Thyroid gland (tissue), 4 donors: ENCODE results near the gene ZNF117. TPM values are rescaled to one million over a fixed set of nuclear protein-coding genes. Genes with fewer than 3 reads are reported as not detected.
"Not testable (repeated sequence)": the region's sequence is repeated elsewhere in the genome, so short reads cannot be mapped to it uniquely, and the experiment has no call there.

ENCODE experiments used
- DNase-seq, 2 donors: peaks; one replicate each; pipeline ENCODE4 v3.0.0-alpha.2; 2019
- H3K27ac ChIP-seq, 3 donors: fragments of 200-600 bp; sonication (generic); 1 replicate in 2 of 3; 2 replicates in 1 of 3; pipeline ENCODE4 v1.5.1; 2016 to 2019; ENCODE audit warnings: mild to moderate bottlenecking in 1 of 3, moderate library complexity in 1 of 3
- H3K27me3 ChIP-seq: fragments of 200-600 bp; sonication (generic); one replicate; pipeline ENCODE4 v1.5.1; 2019
- H3K36me3 ChIP-seq, 2 donors: fragments of 200-600 bp; sonication (generic); one replicate each; pipeline ENCODE4 v1.5.1; 2016 to 2019
- H3K4me1 ChIP-seq, 2 donors: fragments of 200-600 bp; sonication (generic); one replicate each; pipeline ENCODE4 v1.5.1; 2017 to 2019
- H3K4me3 ChIP-seq, 3 donors: fragments of 200-600 bp; sonication (generic); replicated peaks in 1 of 3; 1 replicate in 2 of 3; 2 replicates in 1 of 3; pipeline ENCODE4 v1.5.1; 2016; ENCODE audit warnings: mild to moderate bottlenecking in 1 of 3
- H3K9me3 ChIP-seq: fragments of 200-600 bp; sonication (generic); one replicate; pipeline ENCODE4 v1.5.1; 2017
- POLR2A ChIP-seq, 2 donors: fragments of 450-650 bp; IDR thresholded peaks; one replicate each; pipeline ENCODE4 v1.6.1; 2017; ENCODE audit warnings: antibody characterized with exemption in 2 of 2, mild to moderate bottlenecking in 2 of 2, moderate library complexity in 1 of 2
- WGBS, 2 donors: methylation state at CpG; one replicate each; pipeline ENCODE4 v1.1.5; 2017; 5-methylcytosine and 5-hydroxymethylcytosine counted together
- intact Hi-C: fragments of 100-400 bp; cut with DNase I; formaldehyde crosslinking; loops from one replicate; pipeline ENCODE4 v1.15.1; 2023
- total RNA-seq, 4 donors: library from RNA; depleted of rRNA; stranded (reverse); fragments of >200 nt; gene quantifications; one replicate each; pipeline ENCODE4 v1.2.3, GENCODE V29; 2016
- TF ChIP-seq, protein P1 (sequence below), 6 experiments: fragments of 200-600 bp in 3 of 6; fragments of 450-650 bp in 3 of 6; sonication (generic) in 3 of 6; IDR thresholded peaks; one replicate each; pipeline ENCODE4 v1.5.1; 2016 to 2019; ENCODE audit warnings: antibody characterized with exemption in 6 of 6, mild to moderate bottlenecking in 2 of 6, inconsistent platforms in 1 of 6, moderate library complexity in 1 of 6

The ZNF117 gene
- 10 to 100 TPM; 10.5 to 20.3 (median 12.6) TPM for total RNA-seq

DNA sequence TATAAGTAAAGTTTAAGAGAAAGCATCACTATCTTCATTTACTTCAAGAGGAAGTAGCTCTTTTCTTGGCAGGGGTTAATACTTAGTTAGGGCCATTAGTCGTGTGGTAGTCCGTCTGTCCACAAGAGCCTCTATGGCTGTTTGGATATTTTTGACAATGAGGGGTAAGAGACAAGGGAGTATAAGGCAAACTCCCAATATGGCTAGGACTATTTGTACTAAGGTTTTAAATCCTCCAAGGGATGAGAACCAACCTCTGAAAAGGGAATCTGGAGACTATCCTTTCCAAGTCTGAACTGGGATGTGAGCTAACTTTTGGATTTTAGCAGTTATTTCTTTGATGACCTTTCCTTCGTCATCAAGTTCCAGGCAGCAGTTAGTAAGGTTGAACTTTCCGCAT is at the start of gene ZNF117:
TSS of gene ZNF117 (minus strand) at position 101 of the 400 bp plus-strand sequence.
- intact Hi-C loops = no loop called here
- TF ChIP-seq, protein P1, sequence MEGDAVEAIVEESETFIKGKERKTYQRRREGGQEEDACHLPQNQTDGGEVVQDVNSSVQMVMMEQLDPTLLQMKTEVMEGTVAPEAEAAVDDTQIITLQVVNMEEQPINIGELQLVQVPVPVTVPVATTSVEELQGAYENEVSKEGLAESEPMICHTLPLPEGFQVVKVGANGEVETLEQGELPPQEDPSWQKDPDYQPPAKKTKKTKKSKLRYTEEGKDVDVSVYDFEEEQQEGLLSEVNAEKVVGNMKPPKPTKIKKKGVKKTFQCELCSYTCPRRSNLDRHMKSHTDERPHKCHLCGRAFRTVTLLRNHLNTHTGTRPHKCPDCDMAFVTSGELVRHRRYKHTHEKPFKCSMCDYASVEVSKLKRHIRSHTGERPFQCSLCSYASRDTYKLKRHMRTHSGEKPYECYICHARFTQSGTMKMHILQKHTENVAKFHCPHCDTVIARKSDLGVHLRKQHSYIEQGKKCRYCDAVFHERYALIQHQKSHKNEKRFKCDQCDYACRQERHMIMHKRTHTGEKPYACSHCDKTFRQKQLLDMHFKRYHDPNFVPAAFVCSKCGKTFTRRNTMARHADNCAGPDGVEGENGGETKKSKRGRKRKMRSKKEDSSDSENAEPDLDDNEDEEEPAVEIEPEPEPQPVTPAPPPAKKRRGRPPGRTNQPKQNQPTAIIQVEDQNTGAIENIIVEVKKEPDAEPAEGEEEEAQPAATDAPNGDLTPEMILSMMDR (IDR thresholded peaks at IDR 0.05) = no peak
- TF ChIP-seq POLR2A (IDR thresholded peaks at IDR 0.05) = no peak
- DNase-seq = no peak
- no peaks in the 10 kb centered on the region for H3K9me3 ChIP-seq
- H3K4me3 ChIP-seq = no peak within 1 kb of the TSS
- H3K4me1 ChIP-seq = no peaks in the 10 kb centered on the region
- no peak within 1 kb of the TSS for H3K27ac ChIP-seq
- no peaks in the 10 kb centered on the region for H3K36me3 ChIP-seq
- WGBS, 2 donors = 81 to 86% methylated on average over 4 of the region's 4 CpGs
- no peaks in the 10 kb centered on the region for H3K27me3 ChIP-seq

DNA sequence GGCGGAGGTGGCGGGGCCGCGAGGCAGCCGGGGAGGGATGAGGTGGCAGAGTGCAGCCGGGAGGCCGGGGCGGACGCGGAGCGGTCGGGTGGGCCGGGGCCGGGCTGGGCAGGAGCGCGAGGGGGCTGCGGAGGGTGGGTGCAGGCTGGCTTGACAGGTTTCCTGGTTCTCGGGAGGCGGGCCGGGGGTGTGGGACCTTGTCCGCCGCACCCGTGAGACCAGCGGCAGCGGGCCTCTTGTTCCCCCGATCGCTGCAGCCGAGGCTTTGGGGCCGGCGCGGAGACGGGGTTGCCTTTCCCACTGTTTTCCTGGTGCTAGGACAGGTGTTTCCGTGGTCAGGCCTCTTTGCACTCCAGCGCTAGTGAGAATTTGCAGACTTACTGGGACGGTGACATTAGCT is 47.9 kb upstream of the ZNF117 start:
- 0 to 4% methylated on average over 2 to 7 of the region's 35 CpGs for WGBS, 2 donors
- H3K36me3 ChIP-seq, H3K9me3 ChIP-seq, H3K27me3 ChIP-seq, intact Hi-C loops: not testable (repeated sequence)
- DNase-seq = peak; percentile 35 to 40
- Histone ChIP-seq H3K27ac (peak overlapping the region in 2 of 3 donors; percentile 61 to 82), H3K4me3 (peak overlapping the region in 2 of 3 donors; percentile 17 to 78), H3K4me1 (peaks cover 5 to 13% of the 10 kb centered on the region in 2 donors)

DNA sequence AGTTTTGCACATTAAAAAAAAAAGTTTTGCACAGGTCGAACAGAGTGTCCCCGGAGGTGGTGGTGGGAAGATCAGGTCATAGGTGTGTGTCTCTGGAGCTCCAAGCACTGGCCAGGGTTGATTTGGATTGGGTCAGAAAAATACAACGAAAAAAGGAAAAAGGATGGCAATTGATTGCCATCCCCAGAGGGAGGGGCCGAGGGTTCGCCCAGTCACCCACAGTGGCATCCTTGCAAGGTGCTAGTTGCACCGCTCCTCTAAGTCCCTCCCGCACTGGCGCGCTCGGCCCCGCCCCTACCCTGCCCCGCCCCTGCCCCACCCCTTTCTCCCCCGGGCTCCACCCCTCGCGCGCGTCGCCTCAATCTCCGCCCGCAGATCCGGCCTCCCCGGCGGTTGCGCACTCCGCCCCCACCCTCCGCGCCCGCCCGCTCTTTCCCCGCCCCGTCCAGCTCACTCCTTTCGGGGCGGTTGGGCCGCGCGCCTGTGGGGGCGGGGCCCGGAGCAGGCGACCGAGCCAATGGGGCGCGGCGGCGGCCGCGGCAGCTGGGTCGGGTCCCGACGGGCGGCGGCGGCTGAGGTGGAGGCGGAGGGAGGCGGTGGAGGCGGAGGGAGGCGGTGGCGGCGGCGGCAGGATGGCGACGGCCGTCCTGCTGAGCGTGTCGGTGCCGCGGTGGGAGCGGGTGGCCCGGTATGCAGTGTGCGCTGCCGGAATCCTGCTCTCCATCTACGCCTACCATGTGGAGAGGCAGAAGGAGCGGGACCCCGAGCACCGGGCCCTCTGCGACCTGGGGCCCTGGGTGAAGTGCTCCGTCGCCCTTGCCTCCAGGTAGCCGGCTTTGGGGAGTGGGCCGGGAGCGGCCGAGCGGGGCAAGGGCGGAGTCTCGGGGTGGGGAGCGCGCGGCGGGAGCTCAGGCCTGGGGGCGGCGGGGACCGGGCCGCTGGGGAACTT is 47.2 kb upstream of the ZNF117 start:
- Histone ChIP-seq H3K4me1 (peaks cover 5 to 13% of the 10 kb centered on the region in 2 donors), H3K36me3 (no peaks in the 10 kb centered on the region), H3K27ac (peak overlapping the region in 2 of 3 donors; percentile 61 to 82), H3K27me3 (no peaks in the 10 kb centered on the region), H3K4me3 (peak overlapping the region; percentile 23 to 78 (median 53)), H3K9me3 (no peaks in the 10 kb centered on the region)
- TF ChIP-seq POLR2A (IDR thresholded peaks at IDR 0.05) = peak in 1 of 2 donors; percentile 54
- TF ChIP-seq, protein P1 (IDR thresholded peaks at IDR 0.05) = no peak
- DNase-seq = peak; percentile 91 to 92
- 8 to 12% methylated on average over 9 to 14 of the region's 92 CpGs for WGBS, 2 donors
- intact Hi-C loops = no loop called here

DNA sequence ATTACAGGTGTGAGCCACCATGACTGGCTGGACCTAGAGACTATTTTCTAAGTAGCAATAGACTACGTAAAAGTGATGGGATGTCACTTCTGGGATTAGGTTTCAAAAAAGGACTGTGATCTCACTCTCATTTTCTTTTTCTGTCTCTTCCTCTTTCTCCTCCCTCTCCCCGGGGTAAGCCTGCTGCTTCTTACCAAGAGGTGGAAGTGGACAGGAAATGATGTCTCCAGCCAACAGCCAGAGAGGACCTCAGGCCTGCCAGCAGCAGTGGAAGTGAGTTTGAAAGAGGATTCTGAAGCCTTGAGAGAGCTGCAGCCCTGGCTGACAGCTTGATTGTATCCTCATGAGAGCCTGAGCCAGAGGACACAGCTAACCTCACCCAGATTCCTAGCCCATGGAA is 45.7 kb upstream of the ZNF117 start:
- DNase-seq, H3K36me3 ChIP-seq, intact Hi-C loops, H3K9me3 ChIP-seq, H3K27me3 ChIP-seq, H3K4me3 ChIP-seq, H3K27ac ChIP-seq: not testable (repeated sequence)
- H3K4me1 ChIP-seq = peaks cover 5 to 13% of the 10 kb centered on the region in 2 donors
- WGBS, 2 donors = 33 to 68% methylated on average over 2 of the region's 2 CpGs

DNA sequence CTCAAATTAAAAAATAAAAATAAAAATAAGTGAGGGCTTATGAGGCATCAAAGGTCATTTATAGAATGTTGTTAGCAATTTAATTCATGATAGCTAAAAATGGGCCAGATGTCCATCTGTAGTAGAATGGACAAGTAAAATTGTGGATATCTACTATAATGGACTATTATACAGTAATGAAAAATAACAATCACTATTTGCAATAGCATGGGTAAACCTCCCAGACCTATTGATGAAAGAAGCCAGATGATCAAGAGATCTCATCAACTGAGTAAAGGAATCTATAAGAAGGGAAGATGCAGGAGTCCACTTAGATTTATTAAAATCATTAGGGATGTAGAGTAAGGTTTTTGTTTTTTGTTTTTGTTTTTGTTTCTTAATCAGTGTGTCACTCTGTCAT is 44.6 kb upstream of the ZNF117 start:
- H3K9me3 ChIP-seq, H3K36me3 ChIP-seq, H3K4me3 ChIP-seq, H3K27ac ChIP-seq, DNase-seq, intact Hi-C loops, H3K27me3 ChIP-seq: not testable (repeated sequence)
- peaks cover 4 to 11% of the 10 kb centered on the region in 2 donors for H3K4me1 ChIP-seq

DNA sequence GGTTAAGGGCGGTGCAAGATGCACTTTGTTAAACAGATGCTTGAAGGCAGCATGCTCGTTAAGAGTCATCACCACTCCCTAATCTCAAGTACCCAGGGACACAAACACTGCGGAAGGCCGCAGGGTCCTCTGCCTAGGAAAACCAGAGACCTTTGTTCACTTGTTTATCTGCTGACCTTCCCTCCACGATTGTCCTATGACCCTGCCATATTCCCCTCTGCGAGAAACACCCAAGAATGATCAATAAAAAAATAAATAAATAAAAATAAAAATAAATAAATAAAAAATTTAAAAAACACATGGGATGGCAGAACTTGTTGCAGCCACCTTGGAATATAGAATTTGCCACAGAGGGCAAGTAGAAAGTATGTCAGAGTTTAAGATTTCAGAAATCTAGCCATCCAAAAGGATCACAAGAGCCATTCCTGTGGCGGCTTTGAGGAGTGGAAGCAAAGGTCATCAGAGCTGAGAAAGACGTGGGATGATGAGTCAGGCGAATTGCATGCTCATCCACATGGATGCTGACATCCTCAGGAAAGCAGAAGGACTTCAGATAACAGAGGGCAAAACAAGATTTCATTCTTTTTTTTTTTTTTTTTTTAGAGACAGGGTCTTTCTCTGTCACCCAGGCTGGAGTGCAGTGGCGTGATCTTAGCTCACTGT is 43.4 kb upstream of the ZNF117 start:
- H3K27me3 ChIP-seq, H3K4me3 ChIP-seq, DNase-seq, H3K4me1 ChIP-seq, intact Hi-C loops, H3K9me3 ChIP-seq, H3K36me3 ChIP-seq, H3K27ac ChIP-seq: not testable (repeated sequence)
- 74 to 76% methylated on average over 10 of the region's 10 CpGs for WGBS, 2 donors

DNA sequence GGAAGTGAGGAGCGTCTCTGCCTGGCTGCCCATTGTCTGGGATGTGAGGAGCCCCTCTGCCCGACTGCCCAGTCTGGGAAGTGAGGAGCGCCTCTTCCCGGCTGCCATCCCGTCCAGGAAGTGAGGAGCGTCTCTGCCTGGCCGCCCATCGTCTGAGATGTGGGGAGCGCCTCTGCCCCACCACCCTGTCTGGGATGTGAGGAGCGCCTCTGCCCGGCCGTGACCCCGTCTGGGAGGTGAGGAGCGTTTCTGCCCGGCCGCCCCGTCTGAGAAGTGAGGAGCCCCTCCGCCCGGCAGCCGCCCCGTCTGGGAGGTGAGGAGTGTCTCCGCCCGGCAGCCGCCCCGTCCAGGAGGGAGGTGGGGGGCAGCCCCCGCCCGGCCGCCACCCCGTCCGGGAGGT is 42.6 kb upstream of the ZNF117 start:
- intact Hi-C loops, H3K27me3 ChIP-seq, H3K27ac ChIP-seq, H3K9me3 ChIP-seq, DNase-seq, H3K36me3 ChIP-seq, H3K4me3 ChIP-seq, H3K4me1 ChIP-seq: not testable (repeated sequence)
- WGBS, 2 donors = 95% methylated on average over 15 of the region's 30 CpGs; no CpG with 5 or more reads in 1 of the 2 donors

DNA sequence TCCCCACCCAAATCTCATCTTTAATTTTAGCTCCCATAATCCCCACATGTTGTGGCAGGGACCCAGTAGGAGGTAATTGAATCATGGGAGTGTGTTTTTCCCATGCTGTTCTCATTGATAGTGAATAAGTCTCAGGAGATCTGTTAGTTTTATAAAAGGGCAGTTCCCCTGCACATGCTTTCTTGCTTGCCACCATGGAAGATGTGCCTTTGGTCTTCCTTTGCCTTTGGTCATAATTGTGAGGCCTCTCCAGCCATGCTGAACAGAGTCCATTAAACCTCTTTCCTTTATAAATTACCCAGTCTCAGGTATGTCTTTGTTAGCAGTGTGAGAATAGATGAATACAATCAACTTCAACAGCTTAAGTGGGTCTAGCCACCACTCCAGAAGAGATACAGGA is 34.2 kb upstream of the ZNF117 start:
- H3K36me3 ChIP-seq, intact Hi-C loops, H3K9me3 ChIP-seq, H3K4me3 ChIP-seq, H3K4me1 ChIP-seq, H3K27me3 ChIP-seq, H3K27ac ChIP-seq, DNase-seq: not testable (repeated sequence)

DNA sequence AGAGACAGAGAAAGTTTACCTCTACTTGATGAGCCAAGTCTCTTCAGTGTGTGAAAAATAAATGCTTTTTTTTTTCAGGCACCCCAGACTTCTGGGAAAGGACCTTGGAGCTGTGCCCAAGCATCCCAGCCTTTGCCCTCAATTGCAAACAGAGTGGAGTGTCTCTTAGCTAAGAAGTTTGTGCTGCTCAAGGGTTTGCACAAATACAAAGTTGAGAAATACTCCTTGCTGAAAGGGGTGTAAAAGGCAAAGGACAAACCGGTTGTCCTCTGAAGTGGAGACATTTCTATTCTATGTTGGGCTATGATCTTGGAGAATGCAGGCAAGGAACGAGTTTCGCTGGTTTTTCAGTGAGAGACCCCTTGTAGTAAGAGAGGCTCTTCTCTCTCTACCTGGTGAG is 30.1 kb upstream of the ZNF117 start:
- H3K27ac ChIP-seq = peak overlapping the region in 1 of 3 donors; percentile 41
- WGBS, 2 donors = 29 to 33% methylated on average over 2 of the region's 3 CpGs
- DNase-seq = peak; percentile 85 to 88

DNA sequence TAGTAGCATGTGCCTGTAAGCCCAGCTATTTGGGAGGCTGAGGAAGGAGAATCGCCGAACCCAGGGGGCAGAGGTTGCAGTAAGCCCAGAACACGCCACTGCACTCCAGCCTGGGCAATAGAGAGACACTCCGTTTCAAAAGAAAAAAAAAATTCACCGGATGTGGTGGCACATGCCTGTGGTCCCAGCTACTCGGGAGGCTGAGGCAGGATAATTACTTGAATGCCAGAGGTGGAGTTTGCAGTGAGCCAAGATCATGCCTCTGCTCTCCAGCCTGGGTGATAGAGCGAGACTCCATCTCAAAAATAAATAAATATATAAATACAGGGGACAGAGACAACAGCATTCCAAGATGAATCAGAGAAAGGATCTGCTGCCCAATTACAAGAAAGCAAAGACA is 19.0 kb upstream of the ZNF117 start:
- intact Hi-C loops, H3K4me3 ChIP-seq: not testable (repeated sequence)

More for the DNA sequence above, 30.1 kb upstream of the ZNF117 start:
- intact Hi-C loops, H3K36me3 ChIP-seq, H3K27me3 ChIP-seq, H3K9me3 ChIP-seq, H3K4me1 ChIP-seq, H3K4me3 ChIP-seq: not testable (repeated sequence)

More for the DNA sequence above, 19.0 kb upstream of the ZNF117 start:
- not testable (repeated sequence) for DNase-seq, H3K27ac ChIP-seq, H3K9me3 ChIP-seq, H3K36me3 ChIP-seq, H3K27me3 ChIP-seq, H3K4me1 ChIP-seq
- 90 to 93% methylated on average over 7 of the region's 7 CpGs for WGBS, 2 donors
